ENCODE data around the gene MYO6. TPM values are rescaled to one million over a fixed set of nuclear protein-coding genes. Genes with fewer than 3 reads are reported as not detected.

The MYO6 gene
- polyA plus RNA-seq, 1 donor (not counting 4 experiments of a cell fraction or from before 2014, with no cell fraction given): 24.5 TPM

- no peaks in the 10 kb centered on the region for H3K79me2 ChIP-seq (ENCODE audit: control insufficient read depth, insufficient read depth, low read length)
- TF ChIP-seq CTCF (optimal IDR thresholded peaks at IDR 0.05 in 1 of 3, IDR thresholded peaks at IDR 0.05 in 1 of 3, conservative IDR thresholded peaks at IDR 0.05 in 1 of 3; ENCODE audit: extremely low read depth in 1 of 3, insufficient read depth in 2 of 3, low read length in 3 of 3): no peak
- TF ChIP-seq EZH2 (IDR thresholded peaks at IDR 0.05; ENCODE audit: low read length): no peak
- H3K27ac ChIP-seq (ENCODE audit: control insufficient read depth, insufficient read depth, low read length): no peak overlapping the region
- no peak for DNase-seq (ENCODE audit: low read depth, low spot score)
- H3K4me1 ChIP-seq (ENCODE audit: control insufficient read depth, extremely low read depth, insufficient read depth, low read length): peaks cover 10% of the 10 kb centered on the region
- dilution Hi-C loops (cut with MboI; ENCODE audit: extremely low pct_ligation_motif_present, low sequenced_read_pairs): no loop called here
- no peak overlapping the region for H3K9ac ChIP-seq (ENCODE audit: control insufficient read depth, extremely low read depth, insufficient read depth, low read length)
- H3K4me2 ChIP-seq (ENCODE audit: control insufficient read depth, extremely low read depth, insufficient read depth, low read depth, low read length): no peak overlapping the region
- H3K27me3 ChIP-seq (ENCODE audit: control insufficient read depth, extremely low read depth, insufficient read depth, low read length): no peaks in the 10 kb centered on the region
- peaks cover 1 to 3% of the 10 kb centered on the region in 2 experiments for H3K36me3 ChIP-seq (ENCODE audit: control insufficient read depth in 2 of 2, extremely low read depth in 1 of 2, insufficient read depth in 2 of 2, low read length in 2 of 2)
- H3K9me1 ChIP-seq (ENCODE audit: control insufficient read depth, extremely low read depth, insufficient read depth, low read length): no peaks in the 10 kb centered on the region
- no peak for FAIRE-seq
- H3K4me3 ChIP-seq (ENCODE audit: control insufficient read depth in 2 of 3, extremely low read depth in 1 of 3, insufficient read depth in 2 of 3, low read depth in 1 of 3, low read length in 3 of 3): no peak overlapping the region
- no peak overlapping the region for H2AFZ ChIP-seq (ENCODE audit: control insufficient read depth, low read length)
- H4K20me1 ChIP-seq (ENCODE audit: control insufficient read depth, extremely low read depth, insufficient read depth, low read length): no peaks in the 10 kb centered on the region
- H3K9me3 ChIP-seq (ENCODE audit: control insufficient read depth, low read depth, low read length): no peaks in the 10 kb centered on the region
Observed at GRCh38 chr6:75880305-75880704, 131.3 kb downstream of the MYO6 start.

GRCh38 chr6:75882734-75883133 is 133.7 kb downstream of the MYO6 start:
- H4K20me1 ChIP-seq (ENCODE audit: control insufficient read depth, extremely low read depth, insufficient read depth, low read length): no peaks in the 10 kb centered on the region
- H2AFZ ChIP-seq (ENCODE audit: control insufficient read depth, low read length): no peak overlapping the region
- TF ChIP-seq CTCF (optimal IDR thresholded peaks at IDR 0.05 in 1 of 3, IDR thresholded peaks at IDR 0.05 in 1 of 3, conservative IDR thresholded peaks at IDR 0.05 in 1 of 3; ENCODE audit: extremely low read depth in 1 of 3, insufficient read depth in 2 of 3, low read length in 3 of 3): no peak
- TF ChIP-seq EZH2 (IDR thresholded peaks at IDR 0.05; ENCODE audit: low read length): no peak
- peaks cover 10% of the 10 kb centered on the region for H3K4me1 ChIP-seq (ENCODE audit: control insufficient read depth, extremely low read depth, insufficient read depth, low read length)
- H3K9me3 ChIP-seq (ENCODE audit: control insufficient read depth, low read depth, low read length): no peaks in the 10 kb centered on the region
- H3K79me2 ChIP-seq (ENCODE audit: control insufficient read depth, insufficient read depth, low read length): no peaks in the 10 kb centered on the region
- H3K36me3 ChIP-seq (ENCODE audit: control insufficient read depth in 2 of 2, extremely low read depth in 1 of 2, insufficient read depth in 2 of 2, low read length in 2 of 2): peaks cover 1 to 3% of the 10 kb centered on the region in 2 experiments
- no peak overlapping the region for H3K27ac ChIP-seq (ENCODE audit: control insufficient read depth, insufficient read depth, low read length)
- dilution Hi-C loops (cut with MboI; ENCODE audit: extremely low pct_ligation_motif_present, low sequenced_read_pairs): no loop called here
- no peak overlapping the region for H3K4me3 ChIP-seq (ENCODE audit: control insufficient read depth in 2 of 3, extremely low read depth in 1 of 3, insufficient read depth in 2 of 3, low read depth in 1 of 3, low read length in 3 of 3)
- H3K4me2 ChIP-seq (ENCODE audit: control insufficient read depth, extremely low read depth, insufficient read depth, low read depth, low read length): no peak overlapping the region
- FAIRE-seq (peak; percentile 70), DNase-seq (ENCODE audit: low read depth, low spot score) (peak; percentile 23)
- H3K9me1 ChIP-seq (ENCODE audit: control insufficient read depth, extremely low read depth, insufficient read depth, low read length): no peaks in the 10 kb centered on the region
- no peaks in the 10 kb centered on the region for H3K27me3 ChIP-seq (ENCODE audit: control insufficient read depth, extremely low read depth, insufficient read depth, low read length)
- no peak overlapping the region for H3K9ac ChIP-seq (ENCODE audit: control insufficient read depth, extremely low read depth, insufficient read depth, low read length)
